ENCODE results near the gene PIGC.

PIGC gene

DNA sequence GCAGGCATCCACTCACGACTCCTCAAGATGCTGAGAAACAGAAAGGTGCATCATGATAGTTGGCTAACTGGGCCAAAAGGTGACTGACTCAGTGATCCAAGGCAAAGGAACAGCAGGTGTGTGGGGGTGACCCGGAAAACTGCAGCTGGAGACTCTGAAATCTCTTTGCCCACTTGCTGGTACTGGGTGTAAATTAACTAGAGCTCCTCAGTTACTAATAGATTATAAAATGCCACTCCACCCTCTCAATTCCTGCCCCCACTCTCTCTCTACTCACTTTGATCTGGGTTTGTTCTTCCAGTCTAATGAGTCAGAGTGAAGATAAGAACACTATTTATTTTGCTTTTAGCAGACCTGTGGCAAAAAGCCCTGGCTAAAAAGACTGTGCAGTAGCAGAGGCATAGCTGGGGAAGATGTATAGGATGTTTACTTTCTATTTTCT lies 7.2 kb upstream of the PIGC start (continued):
- TF ChIP-seq GFI1B (tag by site-specific recombination; IDR thresholded peaks at IDR 0.05): no peak
- TF ChIP-seq, protein P1, sequence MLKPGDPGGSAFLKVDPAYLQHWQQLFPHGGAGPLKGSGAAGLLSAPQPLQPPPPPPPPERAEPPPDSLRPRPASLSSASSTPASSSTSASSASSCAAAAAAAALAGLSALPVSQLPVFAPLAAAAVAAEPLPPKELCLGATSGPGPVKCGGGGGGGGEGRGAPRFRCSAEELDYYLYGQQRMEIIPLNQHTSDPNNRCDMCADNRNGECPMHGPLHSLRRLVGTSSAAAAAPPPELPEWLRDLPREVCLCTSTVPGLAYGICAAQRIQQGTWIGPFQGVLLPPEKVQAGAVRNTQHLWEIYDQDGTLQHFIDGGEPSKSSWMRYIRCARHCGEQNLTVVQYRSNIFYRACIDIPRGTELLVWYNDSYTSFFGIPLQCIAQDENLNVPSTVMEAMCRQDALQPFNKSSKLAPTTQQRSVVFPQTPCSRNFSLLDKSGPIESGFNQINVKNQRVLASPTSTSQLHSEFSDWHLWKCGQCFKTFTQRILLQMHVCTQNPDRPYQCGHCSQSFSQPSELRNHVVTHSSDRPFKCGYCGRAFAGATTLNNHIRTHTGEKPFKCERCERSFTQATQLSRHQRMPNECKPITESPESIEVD (tag by site-specific recombination; IDR thresholded peaks at IDR 0.05): peak; percentile 74
- TF ChIP-seq SCRT2 (tag by site-specific recombination; IDR thresholded peaks at IDR 0.05): no peak
- TF ChIP-seq SETDB1 (IDR thresholded peaks at IDR 0.05; ENCODE audit: insufficient read length, low read length): no peak
- no peak for TF ChIP-seq ZFP37 (tag by site-specific recombination; IDR thresholded peaks at IDR 0.05)
- TF ChIP-seq ZNF140 (tag by site-specific recombination; IDR thresholded peaks at IDR 0.05): no peak
- no peak for TF ChIP-seq ZNF335 (tag by site-specific recombination; conservative IDR thresholded peaks at IDR 0.05)
- no peak for TF ChIP-seq ZNF510 (tag by site-specific recombination; IDR thresholded peaks at IDR 0.05; ENCODE audit: insufficient replicate concordance)
- TF ChIP-seq ZNF544 (tag by site-specific recombination; IDR thresholded peaks at IDR 0.05): no peak
- TF ChIP-seq, protein P2, sequence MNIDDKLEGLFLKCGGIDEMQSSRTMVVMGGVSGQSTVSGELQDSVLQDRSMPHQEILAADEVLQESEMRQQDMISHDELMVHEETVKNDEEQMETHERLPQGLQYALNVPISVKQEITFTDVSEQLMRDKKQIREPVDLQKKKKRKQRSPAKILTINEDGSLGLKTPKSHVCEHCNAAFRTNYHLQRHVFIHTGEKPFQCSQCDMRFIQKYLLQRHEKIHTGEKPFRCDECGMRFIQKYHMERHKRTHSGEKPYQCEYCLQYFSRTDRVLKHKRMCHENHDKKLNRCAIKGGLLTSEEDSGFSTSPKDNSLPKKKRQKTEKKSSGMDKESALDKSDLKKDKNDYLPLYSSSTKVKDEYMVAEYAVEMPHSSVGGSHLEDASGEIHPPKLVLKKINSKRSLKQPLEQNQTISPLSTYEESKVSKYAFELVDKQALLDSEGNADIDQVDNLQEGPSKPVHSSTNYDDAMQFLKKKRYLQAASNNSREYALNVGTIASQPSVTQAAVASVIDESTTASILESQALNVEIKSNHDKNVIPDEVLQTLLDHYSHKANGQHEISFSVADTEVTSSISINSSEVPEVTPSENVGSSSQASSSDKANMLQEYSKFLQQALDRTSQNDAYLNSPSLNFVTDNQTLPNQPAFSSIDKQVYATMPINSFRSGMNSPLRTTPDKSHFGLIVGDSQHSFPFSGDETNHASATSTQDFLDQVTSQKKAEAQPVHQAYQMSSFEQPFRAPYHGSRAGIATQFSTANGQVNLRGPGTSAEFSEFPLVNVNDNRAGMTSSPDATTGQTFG (tag by site-specific recombination; IDR thresholded peaks at IDR 0.05; ENCODE audit: borderline replicate concordance): no peak
- TF ChIP-seq ZNF354C (tag by site-specific recombination; IDR thresholded peaks at IDR 0.05; ENCODE audit: borderline replicate concordance, low read depth): no peak
- no peak for TF ChIP-seq KLF16 (tag by site-specific recombination; IDR thresholded peaks at IDR 0.05)
- peak; percentile 35; the same call in 1 of the 2 replicates for TF ChIP-seq IKZF3 (tag by site-specific recombination; IDR thresholded peaks at IDR 0.05)
- TF ChIP-seq ZNF555 (tag by site-specific recombination; conservative IDR thresholded peaks at IDR 0.05): no peak
- TF ChIP-seq, protein P3, sequence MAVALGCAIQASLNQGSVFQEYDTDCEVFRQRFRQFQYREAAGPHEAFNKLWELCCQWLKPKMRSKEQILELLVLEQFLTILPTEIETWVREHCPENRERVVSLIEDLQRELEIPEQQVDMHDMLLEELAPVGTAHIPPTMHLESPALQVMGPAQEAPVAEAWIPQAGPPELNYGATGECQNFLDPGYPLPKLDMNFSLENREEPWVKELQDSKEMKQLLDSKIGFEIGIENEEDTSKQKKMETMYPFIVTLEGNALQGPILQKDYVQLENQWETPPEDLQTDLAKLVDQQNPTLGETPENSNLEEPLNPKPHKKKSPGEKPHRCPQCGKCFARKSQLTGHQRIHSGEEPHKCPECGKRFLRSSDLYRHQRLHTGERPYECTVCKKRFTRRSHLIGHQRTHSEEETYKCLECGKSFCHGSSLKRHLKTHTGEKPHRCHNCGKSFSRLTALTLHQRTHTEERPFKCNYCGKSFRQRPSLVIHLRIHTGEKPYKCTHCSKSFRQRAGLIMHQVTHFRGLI (tag by site-specific recombination; IDR thresholded peaks at IDR 0.05): no peak
- peak; percentile 78 for TF ChIP-seq ZBTB17 (tag by site-specific recombination; IDR thresholded peaks at IDR 0.05)
- peak; percentile 95; the same call in 1 of the 2 replicates for TF ChIP-seq ZNF184 (tag by site-specific recombination; IDR thresholded peaks at IDR 0.05)
- no peak for TF ChIP-seq HOXA7 (CRISPR knock-in tag; IDR thresholded peaks at IDR 0.05; ENCODE audit: borderline replicate concordance)
- TF ChIP-seq, protein P4, sequence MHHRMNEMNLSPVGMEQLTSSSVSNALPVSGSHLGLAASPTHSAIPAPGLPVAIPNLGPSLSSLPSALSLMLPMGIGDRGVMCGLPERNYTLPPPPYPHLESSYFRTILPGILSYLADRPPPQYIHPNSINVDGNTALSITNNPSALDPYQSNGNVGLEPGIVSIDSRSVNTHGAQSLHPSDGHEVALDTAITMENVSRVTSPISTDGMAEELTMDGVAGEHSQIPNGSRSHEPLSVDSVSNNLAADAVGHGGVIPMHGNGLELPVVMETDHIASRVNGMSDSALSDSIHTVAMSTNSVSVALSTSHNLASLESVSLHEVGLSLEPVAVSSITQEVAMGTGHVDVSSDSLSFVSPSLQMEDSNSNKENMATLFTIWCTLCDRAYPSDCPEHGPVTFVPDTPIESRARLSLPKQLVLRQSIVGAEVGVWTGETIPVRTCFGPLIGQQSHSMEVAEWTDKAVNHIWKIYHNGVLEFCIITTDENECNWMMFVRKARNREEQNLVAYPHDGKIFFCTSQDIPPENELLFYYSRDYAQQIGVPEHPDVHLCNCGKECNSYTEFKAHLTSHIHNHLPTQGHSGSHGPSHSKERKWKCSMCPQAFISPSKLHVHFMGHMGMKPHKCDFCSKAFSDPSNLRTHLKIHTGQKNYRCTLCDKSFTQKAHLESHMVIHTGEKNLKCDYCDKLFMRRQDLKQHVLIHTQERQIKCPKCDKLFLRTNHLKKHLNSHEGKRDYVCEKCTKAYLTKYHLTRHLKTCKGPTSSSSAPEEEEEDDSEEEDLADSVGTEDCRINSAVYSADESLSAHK (tag by site-specific recombination; IDR thresholded peaks at IDR 0.05): no peak
- no peak for TF ChIP-seq ZNF324 (tag by site-specific recombination; IDR thresholded peaks at IDR 0.05)
- no peak for TF ChIP-seq ZNF626 (tag by site-specific recombination; IDR thresholded peaks at IDR 0.05)
- no peak for TF ChIP-seq TRIM28 (IDR thresholded peaks at IDR 0.05; ENCODE audit: borderline replicate concordance, low read length)
- no peak for TF ChIP-seq ZNF521 (tag by site-specific recombination; IDR thresholded peaks at IDR 0.05)
- no peak for TF ChIP-seq ZNF530 (tag by site-specific recombination; IDR thresholded peaks at IDR 0.05; ENCODE audit: low read depth)
- TF ChIP-seq ZNF777 (tag by site-specific recombination; IDR thresholded peaks at IDR 0.05; ENCODE audit: borderline replicate concordance): no peak
- TF ChIP-seq RBAK (tag by site-specific recombination; IDR thresholded peaks at IDR 0.05): no peak
- peak; percentile 60; the same call in 1 of the 2 replicates for TF ChIP-seq ZNF843 (tag by site-specific recombination; IDR thresholded peaks at IDR 0.05)
- no peak for TF ChIP-seq HOXD13 (CRISPR knock-in tag; IDR thresholded peaks at IDR 0.05; ENCODE audit: borderline replicate concordance)
- no peak for TF ChIP-seq ZFP41 (tag by site-specific recombination; IDR thresholded peaks at IDR 0.05; ENCODE audit: borderline replicate concordance)
- TF ChIP-seq, protein P5, sequence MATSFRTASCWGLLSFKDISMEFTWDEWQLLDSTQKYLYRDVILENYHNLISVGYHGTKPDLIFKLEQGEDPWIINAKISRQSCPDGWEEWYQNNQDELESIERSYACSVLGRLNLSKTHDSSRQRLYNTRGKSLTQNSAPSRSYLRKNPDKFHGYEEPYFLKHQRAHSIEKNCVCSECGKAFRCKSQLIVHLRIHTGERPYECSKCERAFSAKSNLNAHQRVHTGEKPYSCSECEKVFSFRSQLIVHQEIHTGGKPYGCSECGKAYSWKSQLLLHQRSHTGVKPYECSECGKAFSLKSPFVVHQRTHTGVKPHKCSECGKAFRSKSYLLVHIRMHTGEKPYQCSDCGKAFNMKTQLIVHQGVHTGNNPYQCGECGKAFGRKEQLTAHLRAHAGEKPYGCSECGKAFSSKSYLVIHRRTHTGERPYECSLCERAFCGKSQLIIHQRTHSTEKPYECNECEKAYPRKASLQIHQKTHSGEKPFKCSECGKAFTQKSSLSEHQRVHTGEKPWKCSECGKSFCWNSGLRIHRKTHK (tag by site-specific recombination; IDR thresholded peaks at IDR 0.05): no peak
- TF ChIP-seq, protein P6, sequence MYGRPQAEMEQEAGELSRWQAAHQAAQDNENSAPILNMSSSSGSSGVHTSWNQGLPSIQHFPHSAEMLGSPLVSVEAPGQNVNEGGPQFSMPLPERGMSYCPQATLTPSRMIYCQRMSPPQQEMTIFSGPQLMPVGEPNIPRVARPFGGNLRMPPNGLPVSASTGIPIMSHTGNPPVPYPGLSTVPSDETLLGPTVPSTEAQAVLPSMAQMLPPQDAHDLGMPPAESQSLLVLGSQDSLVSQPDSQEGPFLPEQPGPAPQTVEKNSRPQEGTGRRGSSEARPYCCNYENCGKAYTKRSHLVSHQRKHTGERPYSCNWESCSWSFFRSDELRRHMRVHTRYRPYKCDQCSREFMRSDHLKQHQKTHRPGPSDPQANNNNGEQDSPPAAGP (tag by site-specific recombination; IDR thresholded peaks at IDR 0.05): no peak
